ENCODE results near the gene EIF4G3.

Gene EIF4G3

GRCh38 chr1:21084111-21084810, 92.4 kb downstream of the EIF4G3 start:
- H3K79me2 ChIP-seq (ENCODE audit: insufficient read depth, low read length): peaks cover 48% of the 10 kb centered on the region
- H3K36me3 ChIP-seq (ENCODE audit: low read length): peaks cover 13% of the 10 kb centered on the region; the same call in 1 of the 2 replicates
- no peaks in the 10 kb centered on the region for H3K27me3 ChIP-seq (ENCODE audit: low read length)
- H2AFZ ChIP-seq (ENCODE audit: low read depth, low read length, severe bottlenecking): no peak overlapping the region
- no peaks in the 10 kb centered on the region for H4K20me1 ChIP-seq (ENCODE audit: low read depth, low read length)
- no peak overlapping the region for H3K9ac ChIP-seq (ENCODE audit: low read length)
- H3F3A ChIP-seq (ENCODE audit: insufficient read depth): no peaks in the 10 kb centered on the region; the same call in 1 of the 2 replicates
- H3K27ac ChIP-seq (ENCODE audit: low read depth, low read length): no peak overlapping the region
- no peak overlapping the region for H3K4me2 ChIP-seq (ENCODE audit: low read depth, low read length, poor library complexity, severe bottlenecking)
- H3K4me3 ChIP-seq (ENCODE audit: insufficient read depth, low read length, poor library complexity, severe bottlenecking): no peak overlapping the region
- no peaks in the 10 kb centered on the region for H3K9me3 ChIP-seq (ENCODE audit: insufficient read depth, low read length)
- TF ChIP-seq EZH2phosphoT487 (conservative IDR thresholded peaks at IDR 0.05; ENCODE audit: low read length): no peak
- TF ChIP-seq, protein P1, sequence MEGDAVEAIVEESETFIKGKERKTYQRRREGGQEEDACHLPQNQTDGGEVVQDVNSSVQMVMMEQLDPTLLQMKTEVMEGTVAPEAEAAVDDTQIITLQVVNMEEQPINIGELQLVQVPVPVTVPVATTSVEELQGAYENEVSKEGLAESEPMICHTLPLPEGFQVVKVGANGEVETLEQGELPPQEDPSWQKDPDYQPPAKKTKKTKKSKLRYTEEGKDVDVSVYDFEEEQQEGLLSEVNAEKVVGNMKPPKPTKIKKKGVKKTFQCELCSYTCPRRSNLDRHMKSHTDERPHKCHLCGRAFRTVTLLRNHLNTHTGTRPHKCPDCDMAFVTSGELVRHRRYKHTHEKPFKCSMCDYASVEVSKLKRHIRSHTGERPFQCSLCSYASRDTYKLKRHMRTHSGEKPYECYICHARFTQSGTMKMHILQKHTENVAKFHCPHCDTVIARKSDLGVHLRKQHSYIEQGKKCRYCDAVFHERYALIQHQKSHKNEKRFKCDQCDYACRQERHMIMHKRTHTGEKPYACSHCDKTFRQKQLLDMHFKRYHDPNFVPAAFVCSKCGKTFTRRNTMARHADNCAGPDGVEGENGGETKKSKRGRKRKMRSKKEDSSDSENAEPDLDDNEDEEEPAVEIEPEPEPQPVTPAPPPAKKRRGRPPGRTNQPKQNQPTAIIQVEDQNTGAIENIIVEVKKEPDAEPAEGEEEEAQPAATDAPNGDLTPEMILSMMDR (IDR thresholded peaks at IDR 0.05; ENCODE audit: insufficient read depth, low read length, poor library complexity, severe bottlenecking): no peak
- H3K9me2 ChIP-seq (replicated peaks; ENCODE audit: insufficient read depth, low read length): no peaks in the 10 kb centered on the region

GRCh38 chr1:21082073-21082472, 94.6 kb downstream of the EIF4G3 start:
- no peaks in the 10 kb centered on the region for H3K9me3 ChIP-seq (ENCODE audit: insufficient read depth, low read length)
- no peak overlapping the region for H3K4me3 ChIP-seq (ENCODE audit: insufficient read depth, low read length, poor library complexity, severe bottlenecking)
- peaks cover 54% of the 10 kb centered on the region for H3K79me2 ChIP-seq (ENCODE audit: insufficient read depth, low read length)
- no peak overlapping the region for H3K4me2 ChIP-seq (ENCODE audit: low read depth, low read length, poor library complexity, severe bottlenecking)
- H3K27me3 ChIP-seq (ENCODE audit: low read length): no peaks in the 10 kb centered on the region
- TF ChIP-seq, protein P1 (IDR thresholded peaks at IDR 0.05; ENCODE audit: insufficient read depth, low read length, poor library complexity, severe bottlenecking): no peak
- no peak for TF ChIP-seq EZH2phosphoT487 (conservative IDR thresholded peaks at IDR 0.05; ENCODE audit: low read length)
- H3K9me2 ChIP-seq (replicated peaks; ENCODE audit: insufficient read depth, low read length): no peaks in the 10 kb centered on the region
- H2AFZ ChIP-seq (ENCODE audit: low read depth, low read length, severe bottlenecking): no peak overlapping the region
- no peak overlapping the region for H3K9ac ChIP-seq (ENCODE audit: low read length)
- no peak overlapping the region for H3K27ac ChIP-seq (ENCODE audit: low read depth, low read length)
- H3K36me3 ChIP-seq (ENCODE audit: low read length): peaks cover 10% of the 10 kb centered on the region; the same call in 1 of the 2 replicates
- no peaks in the 10 kb centered on the region; the same call in 1 of the 2 replicates for H3F3A ChIP-seq (ENCODE audit: insufficient read depth)
- no peaks in the 10 kb centered on the region for H4K20me1 ChIP-seq (ENCODE audit: low read depth, low read length)

DNA sequence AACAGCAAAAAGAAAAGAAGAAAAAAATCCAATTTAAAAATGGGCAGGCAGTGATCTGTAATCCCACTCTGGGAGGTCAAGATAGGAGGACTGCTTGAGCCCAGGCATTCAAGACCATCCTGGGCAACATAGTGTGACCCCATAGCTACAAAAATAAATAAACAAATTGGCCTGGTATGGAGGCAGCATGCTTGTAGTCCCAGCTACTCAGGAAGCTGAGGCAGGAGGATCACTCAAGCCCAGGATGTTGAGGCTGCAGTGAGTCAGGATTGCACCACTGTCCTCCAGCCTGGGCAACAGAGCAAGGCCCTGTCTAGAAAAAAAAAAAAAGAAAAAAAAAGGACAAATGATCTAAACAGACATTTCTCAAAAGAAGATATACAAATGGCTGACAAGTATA, 99.6 kb downstream of the EIF4G3 start:
- peaks cover 9% of the 10 kb centered on the region; the same call in 1 of the 2 replicates for H3K36me3 ChIP-seq (ENCODE audit: low read length)
- no peak overlapping the region for H3K27ac ChIP-seq (ENCODE audit: low read depth, low read length)
- no peaks in the 10 kb centered on the region for H3K27me3 ChIP-seq (ENCODE audit: low read length)
- H3K79me2 ChIP-seq (ENCODE audit: insufficient read depth, low read length): peaks cover 62% of the 10 kb centered on the region
- no peak for TF ChIP-seq EZH2phosphoT487 (conservative IDR thresholded peaks at IDR 0.05; ENCODE audit: low read length)
- TF ChIP-seq, protein P1 (IDR thresholded peaks at IDR 0.05; ENCODE audit: insufficient read depth, low read length, poor library complexity, severe bottlenecking): no peak
- no peaks in the 10 kb centered on the region for H3K9me3 ChIP-seq (ENCODE audit: insufficient read depth, low read length)
- peaks cover 2% of the 10 kb centered on the region; the same call in 1 of the 2 replicates for H3F3A ChIP-seq (ENCODE audit: insufficient read depth)
- no peak overlapping the region for H2AFZ ChIP-seq (ENCODE audit: low read depth, low read length, severe bottlenecking)
- 0 out of 2 replicates have a peak, but pooled peaks cover 4% of the 10 kb centered on the region for H4K20me1 ChIP-seq (ENCODE audit: low read depth, low read length)
- no peaks in the 10 kb centered on the region for H3K9me2 ChIP-seq (replicated peaks; ENCODE audit: insufficient read depth, low read length)
- no peak overlapping the region for H3K9ac ChIP-seq (ENCODE audit: low read length)
- H3K4me3 ChIP-seq (ENCODE audit: insufficient read depth, low read length, poor library complexity, severe bottlenecking): no peak overlapping the region
- no peak overlapping the region for H3K4me2 ChIP-seq (ENCODE audit: low read depth, low read length, poor library complexity, severe bottlenecking)
